Measurements from ENCODE around the gene CSNK1E. TPM values are rescaled to one million over a fixed set of nuclear protein-coding genes. Genes with fewer than 3 reads are reported as not detected.

CSNK1E gene
- total and polyA plus RNA-seq, 9 of the 15 experiments (the other 6 are each of a cell fraction or from before 2014, with no cell fraction given): 2.7 to 70.0 (median 41.3) TPM

DNA sequence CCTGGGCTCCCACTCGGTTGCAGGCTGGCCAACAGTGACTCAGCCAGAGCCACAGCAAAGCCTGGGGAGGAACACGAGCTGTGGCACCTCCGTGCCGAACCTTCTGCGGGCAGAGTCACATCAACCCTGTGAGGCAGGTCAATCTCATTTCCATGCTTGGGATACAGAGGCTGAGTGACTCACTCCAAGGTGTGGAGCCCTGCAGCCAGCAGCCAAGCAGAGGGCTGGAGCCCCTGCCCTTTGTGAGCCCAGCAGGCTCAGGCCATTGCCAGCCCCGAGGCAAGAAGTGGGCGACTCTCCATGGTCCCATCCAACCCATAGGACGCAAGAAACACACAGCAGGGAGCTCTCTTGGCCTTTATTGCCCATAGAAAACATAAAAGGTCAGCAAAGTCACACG lies 21.4 kb downstream of the CSNK1E start:
- TF ChIP-seq HBP1 (CRISPR knock-in tag; IDR thresholded peaks at IDR 0.05) (no peak), ZNF12 (CRISPR knock-in tag; IDR thresholded peaks at IDR 0.05) (no peak), ZBTB49 (CRISPR knock-in tag; IDR thresholded peaks at IDR 0.05; ENCODE audit: borderline replicate concordance) (no peak), CBX1 (IDR thresholded peaks at IDR 0.05; ENCODE audit: low read depth) (no peak)
- intact Hi-C loops (cut with micrococcal nuclease): no loop called here
- BruUV-seq (replicated peaks): no TSS peak
- H3K4me2 ChIP-seq (ENCODE audit: insufficient read depth, low read length): no peak overlapping the region
- ATAC-seq (no peak), DNase-seq (ENCODE audit: extremely low read depth in 1 of 4, low spot score in 3 of 4) (no peak), FAIRE-seq (no peak)
- peaks cover 77% of the 10 kb centered on the region; the same call in 2 of the 3 replicates for H3K36me3 ChIP-seq (ENCODE audit: control insufficient read depth, insufficient read depth, low read length)
- H3K9ac ChIP-seq (ENCODE audit: insufficient read depth in 1 of 2, low read depth in 2 of 2, low read length in 2 of 2): no peak overlapping the region
- WGBS (ENCODE audit: insufficient coverage, low coverage, missing lambda C conversion rate): 95% methylated on average over 8 of the region's 9 CpGs
- no peak overlapping the region for H3K27ac ChIP-seq (ENCODE audit: extremely low read depth, low read depth, low read length)
- POLR2A ChIA-PET: interaction anchor here (0.6 to 1.1 kb wide), 2 partner anchors 12 to 116 kb away, joined by 3 read pairs; no protein-coding TSS in a partner anchor
- H3K4me3 ChIP-seq: no peak overlapping the region
- in situ Hi-C loops (cut with MboI): no loop called here
- no peaks in the 10 kb centered on the region for H3K9me3 ChIP-seq (replicated peaks; ENCODE audit: control insufficient read depth, insufficient read depth, low read depth, low read length)
- no peaks in the 10 kb centered on the region for H4K20me1 ChIP-seq (replicated peaks; ENCODE audit: control insufficient read depth, insufficient read depth, low read length)
- CTCF ChIA-PET (ENCODE audit: low intra/inter-chr PET ratio): no interaction called here
- no peaks in the 10 kb centered on the region for H3K79me2 ChIP-seq (ENCODE audit: control insufficient read depth, insufficient read depth, low read length)
- H3K27me3 ChIP-seq (ENCODE audit: control insufficient read depth in 2 of 2, insufficient read depth in 2 of 2, low read length in 2 of 2): no peaks in the 10 kb centered on the region
- H3K4me1 ChIP-seq (replicated peaks in 1 of 2; ENCODE audit: control insufficient read depth in 2 of 2, insufficient read depth in 2 of 2, low read length in 2 of 2): peaks cover 0 to 10% of the 10 kb centered on the region in 2 experiments; a peak in 2 of 5 replicates
- H2AFZ ChIP-seq (ENCODE audit: low read depth, low read length): no peak overlapping the region
- no peaks in the 10 kb centered on the region for H3K9me1 ChIP-seq (ENCODE audit: control insufficient read depth, insufficient read depth, low read length)
